ENCODE measurements around the gene ZNF770. TPM values are rescaled to one million over a fixed set of nuclear protein-coding genes. Genes with fewer than 3 reads are reported as not detected.

ZNF770 gene
- polyA plus RNA-seq, 3 donors = 8.3 to 51.7 (median 28.1) TPM

DNA sequence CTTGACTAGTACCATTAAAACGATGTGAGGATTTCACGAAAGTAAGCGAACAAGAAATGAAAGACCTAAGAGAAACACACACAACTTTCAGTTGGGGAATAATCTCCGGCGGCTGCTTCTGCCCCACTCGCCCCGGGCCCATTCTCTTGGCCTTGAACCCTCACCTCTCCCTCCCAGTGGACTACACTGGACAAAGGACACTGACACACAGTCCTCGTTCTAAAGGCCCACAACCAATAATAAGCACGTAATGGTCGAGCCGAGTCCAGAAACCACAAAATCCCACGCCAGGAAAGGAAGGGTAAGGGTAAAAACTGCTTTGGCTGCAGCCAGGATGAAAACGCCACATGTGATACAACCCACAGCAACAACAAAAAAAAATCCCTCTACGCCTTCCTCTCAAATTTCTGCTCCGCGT is 469 bp downstream of the ZNF770 start:
- TF ChIP-seq, protein P1, sequence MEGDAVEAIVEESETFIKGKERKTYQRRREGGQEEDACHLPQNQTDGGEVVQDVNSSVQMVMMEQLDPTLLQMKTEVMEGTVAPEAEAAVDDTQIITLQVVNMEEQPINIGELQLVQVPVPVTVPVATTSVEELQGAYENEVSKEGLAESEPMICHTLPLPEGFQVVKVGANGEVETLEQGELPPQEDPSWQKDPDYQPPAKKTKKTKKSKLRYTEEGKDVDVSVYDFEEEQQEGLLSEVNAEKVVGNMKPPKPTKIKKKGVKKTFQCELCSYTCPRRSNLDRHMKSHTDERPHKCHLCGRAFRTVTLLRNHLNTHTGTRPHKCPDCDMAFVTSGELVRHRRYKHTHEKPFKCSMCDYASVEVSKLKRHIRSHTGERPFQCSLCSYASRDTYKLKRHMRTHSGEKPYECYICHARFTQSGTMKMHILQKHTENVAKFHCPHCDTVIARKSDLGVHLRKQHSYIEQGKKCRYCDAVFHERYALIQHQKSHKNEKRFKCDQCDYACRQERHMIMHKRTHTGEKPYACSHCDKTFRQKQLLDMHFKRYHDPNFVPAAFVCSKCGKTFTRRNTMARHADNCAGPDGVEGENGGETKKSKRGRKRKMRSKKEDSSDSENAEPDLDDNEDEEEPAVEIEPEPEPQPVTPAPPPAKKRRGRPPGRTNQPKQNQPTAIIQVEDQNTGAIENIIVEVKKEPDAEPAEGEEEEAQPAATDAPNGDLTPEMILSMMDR (IDR thresholded peaks at IDR 0.05) = no peak
- Mint-ChIP-seq H3K9me3 (peaks cover 0 to 1% (median 0%) of the 10 kb centered on the region in 7 donors), H3K27me3 (ENCODE audit: low read depth in 3 of 3) (peaks cover 0 to 2% (median 2%) of the 10 kb centered on the region in 3 donors), H3K4me1 (peaks cover 43% of the 10 kb centered on the region), H3K36me3 (peaks cover 15 to 25% of the 10 kb centered on the region in 2 donors), H3K4me3 (peak overlapping the region; percentile 94 to 99), H3K27ac (peak overlapping the region; percentile 97 to 99 (median 98))
- 0% methylated on average over 2 of the region's 16 CpGs for WGBS (ENCODE audit: insufficient coverage)
- intact Hi-C loops (cut with micrococcal nuclease) = loop anchor here in 1 of 2 donors (1.0 to 10.0 kb wide), 5 partner anchors 18 to 883 kb away; partner anchors contain the start of genes AQR, EMC4, EMC7 and PGBD4
- Histone ChIP-seq H3K4me2 (replicated peaks; ENCODE audit: extremely low read depth, low read length, poor library complexity, severe bottlenecking) (peak overlapping the region; percentile 94), H3K36me3 (replicated peaks in 1 of 2; ENCODE audit: control insufficient read depth in 1 of 2, insufficient read depth in 2 of 2, low read length in 2 of 2) (peaks cover 13 to 20% of the 10 kb centered on the region in 2 donors), H3K79me2 (ENCODE audit: insufficient read depth, low read length) (peaks cover 55% of the 10 kb centered on the region), H3K4me3 (replicated peaks in 1 of 3; ENCODE audit: low read depth in 2 of 3, low read length in 3 of 3) (peak overlapping the region; percentile 91 to 95 (median 95)), H3K27ac (ENCODE audit: low read depth in 1 of 2, low read length in 2 of 2) (peak overlapping the region; percentile 91 to 99), H3K4me1 (ENCODE audit: control insufficient read depth in 1 of 2, insufficient read depth in 2 of 2, low read length in 2 of 2) (peaks cover 35 to 47% of the 10 kb centered on the region in 2 donors), H2AFZ (ENCODE audit: insufficient read depth, low read depth, low read length, poor library complexity, severe bottlenecking) (peak overlapping the region; percentile 97), H3K27me3 (ENCODE audit: control insufficient read depth in 2 of 2, insufficient read depth in 2 of 2, low read length in 2 of 2) (no peaks in the 10 kb centered on the region), H3K9me3 (replicated peaks in 1 of 2; ENCODE audit: control insufficient read depth in 1 of 2, insufficient read depth in 1 of 2, low read length in 2 of 2) (no peaks in the 10 kb centered on the region), H4K20me1 (ENCODE audit: insufficient read depth, low read length) (peaks cover 21% of the 10 kb centered on the region), H3K9ac (ENCODE audit: insufficient read depth, low read length, poor library complexity, severe bottlenecking) (peak overlapping the region; percentile 93)
- no peak for DNase-seq

DNA sequence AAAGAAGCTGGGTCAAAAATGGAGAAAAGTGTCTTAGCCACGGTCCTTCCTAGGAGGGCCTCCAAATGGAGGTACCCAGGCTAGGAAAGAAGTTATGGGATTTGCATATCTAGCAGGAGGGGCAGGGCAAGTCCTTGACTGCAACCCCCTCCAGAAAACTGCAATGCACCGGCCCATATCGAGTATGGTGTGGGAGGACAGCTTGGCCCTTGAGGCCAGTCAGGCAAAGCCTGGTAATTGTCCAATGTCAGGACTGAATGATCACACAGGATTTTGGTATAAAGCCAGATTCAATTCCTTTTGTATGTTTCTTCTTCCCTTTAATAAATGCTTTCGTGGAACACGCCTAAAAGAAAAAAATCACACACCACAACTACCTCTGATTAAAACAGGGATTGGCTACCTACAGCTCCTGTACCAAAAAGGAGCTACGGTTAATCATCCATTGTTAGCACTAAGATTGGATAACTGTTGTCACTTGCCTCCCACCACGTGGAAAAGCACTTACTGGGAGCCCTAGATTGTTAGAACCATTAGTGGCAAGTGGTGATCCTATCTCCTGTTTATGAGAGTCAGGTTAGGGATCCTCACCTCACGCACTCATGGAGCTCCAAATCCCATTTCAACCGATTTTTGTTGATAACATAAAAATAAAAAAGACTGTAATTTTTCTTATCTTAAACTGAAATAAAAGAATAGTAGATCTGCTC is 1.2 kb downstream of the ZNF770 start:
- peaks cover 20 to 27% of the 10 kb centered on the region in 2 donors for H3K36me3 ChIP-seq (replicated peaks in 1 of 2; ENCODE audit: control insufficient read depth in 1 of 2, insufficient read depth in 2 of 2, low read length in 2 of 2)
- TF ChIP-seq, protein P1 (IDR thresholded peaks at IDR 0.05) = no peak
- Mint-ChIP-seq H3K36me3 (peaks cover 22 to 32% of the 10 kb centered on the region in 2 donors), H3K4me3 (peak overlapping the region; percentile 94 to 99), H3K9me3 (no peaks in the 10 kb centered on the region), H3K4me1 (peaks cover 43% of the 10 kb centered on the region), H3K27me3 (ENCODE audit: low read depth in 3 of 3) (no peaks in the 10 kb centered on the region), H3K27ac (peak overlapping the region in 5 of 7 donors; percentile 97 to 99 (median 98))
- no peak for DNase-seq
- H3K79me2 ChIP-seq (ENCODE audit: insufficient read depth, low read length) = peaks cover 62% of the 10 kb centered on the region
- no peaks in the 10 kb centered on the region for H3K27me3 ChIP-seq (ENCODE audit: control insufficient read depth in 2 of 2, insufficient read depth in 2 of 2, low read length in 2 of 2)
- WGBS (ENCODE audit: insufficient coverage) = 100% methylated on average over 1 of the region's 9 CpGs
- H3K4me3 ChIP-seq (replicated peaks in 1 of 3; ENCODE audit: low read depth in 2 of 3, low read length in 3 of 3) = peak overlapping the region; percentile 91 to 95 (median 95)
- H3K27ac ChIP-seq (ENCODE audit: low read depth in 1 of 2, low read length in 2 of 2) = peak overlapping the region in 1 of 2 donors; percentile 99
- peak overlapping the region; percentile 94 for H3K4me2 ChIP-seq (replicated peaks; ENCODE audit: extremely low read depth, low read length, poor library complexity, severe bottlenecking)
- H3K9me3 ChIP-seq (replicated peaks in 1 of 2; ENCODE audit: control insufficient read depth in 1 of 2, insufficient read depth in 1 of 2, low read length in 2 of 2) = no peaks in the 10 kb centered on the region
- H4K20me1 ChIP-seq (ENCODE audit: insufficient read depth, low read length) = peaks cover 21% of the 10 kb centered on the region
- intact Hi-C loops (cut with micrococcal nuclease) = loop anchor here in 1 of 2 donors (5.0 to 10.0 kb wide), 4 partner anchors 58 to 882 kb away; partner anchors contain the start of genes EMC4, EMC7, PGBD4 and SLC12A6
- peak overlapping the region; percentile 93 for H3K9ac ChIP-seq (ENCODE audit: insufficient read depth, low read length, poor library complexity, severe bottlenecking)
- H2AFZ ChIP-seq (ENCODE audit: insufficient read depth, low read depth, low read length, poor library complexity, severe bottlenecking) = peak overlapping the region; percentile 97
- H3K4me1 ChIP-seq (ENCODE audit: control insufficient read depth in 1 of 2, insufficient read depth in 2 of 2, low read length in 2 of 2) = peaks cover 35 to 47% of the 10 kb centered on the region in 2 donors
